Esophagus mucosa (tissue), 1 donor: Measurements from ENCODE around the gene INTS6. TPM values are rescaled to one million over a fixed set of nuclear protein-coding genes. Genes with fewer than 3 reads are reported as not detected.
A peak's percentile ranks its signal among the peaks of the same experiment; 100 is the strongest.

Source experiments
- ATAC-seq: fragments of 200-7000 bp; cut with Tn5 transposase; one replicate; pipeline ENCODE4 v1.9.1; 2020
- total RNA-seq: library from RNA; stranded (reverse); gene quantifications from one replicate; pipeline ENCODE4 v1.2.4, GENCODE V29; 2023
- donor health status: DM: yes; HTN: yes; CAD: no.

INTS6 gene, protein sequence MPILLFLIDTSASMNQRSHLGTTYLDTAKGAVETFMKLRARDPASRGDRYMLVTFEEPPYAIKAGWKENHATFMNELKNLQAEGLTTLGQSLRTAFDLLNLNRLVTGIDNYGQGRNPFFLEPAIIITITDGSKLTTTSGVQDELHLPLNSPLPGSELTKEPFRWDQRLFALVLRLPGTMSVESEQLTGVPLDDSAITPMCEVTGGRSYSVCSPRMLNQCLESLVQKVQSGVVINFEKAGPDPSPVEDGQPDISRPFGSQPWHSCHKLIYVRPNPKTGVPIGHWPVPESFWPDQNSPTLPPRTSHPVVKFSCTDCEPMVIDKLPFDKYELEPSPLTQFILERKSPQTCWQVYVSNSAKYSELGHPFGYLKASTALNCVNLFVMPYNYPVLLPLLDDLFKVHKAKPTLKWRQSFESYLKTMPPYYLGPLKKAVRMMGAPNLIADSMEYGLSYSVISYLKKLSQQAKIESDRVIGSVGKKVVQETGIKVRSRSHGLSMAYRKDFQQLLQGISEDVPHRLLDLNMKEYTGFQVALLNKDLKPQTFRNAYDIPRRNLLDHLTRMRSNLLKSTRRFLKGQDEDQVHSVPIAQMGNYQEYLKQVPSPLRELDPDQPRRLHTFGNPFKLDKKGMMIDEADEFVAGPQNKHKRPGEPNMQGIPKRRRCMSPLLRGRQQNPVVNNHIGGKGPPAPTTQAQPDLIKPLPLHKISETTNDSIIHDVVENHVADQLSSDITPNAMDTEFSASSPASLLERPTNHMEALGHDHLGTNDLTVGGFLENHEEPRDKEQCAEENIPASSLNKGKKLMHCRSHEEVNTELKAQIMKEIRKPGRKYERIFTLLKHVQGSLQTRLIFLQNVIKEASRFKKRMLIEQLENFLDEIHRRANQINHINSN
- total RNA-seq: 26.5 TPM

DNA sequence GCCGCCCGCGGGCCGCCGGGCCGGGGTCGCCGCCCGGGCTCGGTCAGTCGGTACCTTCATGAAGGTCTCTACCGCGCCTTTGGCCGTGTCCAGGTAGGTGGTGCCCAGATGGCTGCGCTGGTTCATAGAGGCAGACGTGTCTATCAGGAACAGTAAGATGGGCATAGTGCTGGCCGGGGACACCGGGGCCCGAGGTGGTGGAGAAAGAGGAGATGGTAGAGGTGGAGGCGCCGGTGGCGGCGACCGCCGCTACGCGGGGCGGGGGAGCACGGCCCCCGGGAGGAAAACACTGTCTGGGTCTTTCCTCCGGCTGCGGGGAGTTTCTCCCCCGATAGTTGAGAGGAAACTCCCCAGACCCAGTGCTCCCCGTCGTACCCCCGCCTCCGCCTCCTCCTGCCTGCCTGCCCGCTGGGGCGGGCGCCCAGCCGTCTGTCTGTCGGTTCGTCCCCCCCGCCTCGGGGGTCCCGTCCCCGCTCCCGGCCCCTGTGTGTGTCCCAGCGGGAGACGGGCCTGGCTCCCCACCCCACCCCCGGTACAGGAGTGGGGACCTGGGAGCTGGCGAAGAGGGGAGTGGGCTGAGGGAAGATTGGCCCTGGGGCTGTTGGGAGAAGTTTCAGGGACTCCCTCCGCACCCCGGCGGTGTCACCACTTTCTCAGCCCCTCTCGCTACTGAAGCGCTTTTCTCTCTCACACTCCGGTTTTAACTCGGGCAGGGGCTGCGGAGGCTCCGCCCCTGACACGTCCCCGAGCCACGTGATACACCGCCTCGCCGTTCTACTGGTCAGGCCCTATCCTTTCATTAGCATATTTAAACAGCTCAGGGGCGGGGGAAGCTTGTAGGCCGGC, at the start of gene INTS6:
Gene INTS6, minus strand, starts transcription at position 676 of the 846 bp plus-strand sequence. Its CDS starts 511 bp downstream, at position 165.
- peak; percentile 95 for ATAC-seq

DNA sequence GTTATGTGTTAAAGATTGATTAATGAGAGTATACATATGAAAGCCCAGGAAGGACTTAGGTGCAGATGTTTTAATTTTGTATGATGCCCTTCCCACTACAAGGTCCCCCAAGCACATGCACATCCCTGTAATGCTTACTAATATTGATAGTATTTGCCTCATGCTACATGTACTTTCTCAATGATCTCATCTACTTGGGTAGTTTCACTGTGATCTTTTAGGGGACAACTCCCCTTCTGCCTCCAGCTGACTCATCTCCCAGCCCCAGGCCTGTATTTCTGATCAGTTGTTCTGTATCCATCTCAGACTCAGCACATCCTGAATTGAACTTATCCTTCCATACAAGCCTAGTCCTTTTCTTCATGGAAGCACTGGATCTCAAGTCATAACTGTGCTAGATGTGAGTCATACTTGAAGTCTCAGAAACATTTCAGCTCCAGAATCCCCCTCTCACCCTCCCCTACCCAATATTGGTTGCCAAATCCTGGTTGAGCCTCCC, 49.4 kb upstream of the INTS6 start:
- no peak for ATAC-seq

DNA sequence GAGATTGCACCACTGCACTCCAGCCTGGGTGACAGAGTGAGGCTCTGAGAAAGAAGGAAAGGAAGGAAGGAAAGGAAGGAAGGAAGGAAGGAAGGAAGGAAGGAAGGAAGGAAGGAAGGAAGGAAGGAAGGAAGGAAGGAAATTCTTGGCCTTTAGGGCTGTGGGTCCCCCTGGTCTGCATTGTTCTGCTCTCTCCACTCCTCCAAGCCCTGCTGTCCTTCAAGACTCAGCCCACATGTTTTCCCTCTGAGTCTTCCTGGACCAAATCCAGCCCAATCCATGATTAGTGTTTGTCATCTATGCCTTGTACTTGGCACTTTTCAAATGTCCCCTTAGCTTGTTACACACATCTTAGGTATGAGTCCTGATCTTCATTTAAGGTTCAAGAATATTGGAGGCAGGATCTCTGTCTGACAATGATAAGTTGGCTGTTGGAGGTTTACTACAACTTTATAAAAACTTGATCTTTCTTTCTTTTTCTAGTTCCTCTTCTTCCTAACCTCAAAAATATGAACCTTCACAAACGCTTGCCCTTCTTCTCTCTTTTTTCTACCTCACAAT, 48.8 kb upstream of the INTS6 start:
- no peak for ATAC-seq

DNA sequence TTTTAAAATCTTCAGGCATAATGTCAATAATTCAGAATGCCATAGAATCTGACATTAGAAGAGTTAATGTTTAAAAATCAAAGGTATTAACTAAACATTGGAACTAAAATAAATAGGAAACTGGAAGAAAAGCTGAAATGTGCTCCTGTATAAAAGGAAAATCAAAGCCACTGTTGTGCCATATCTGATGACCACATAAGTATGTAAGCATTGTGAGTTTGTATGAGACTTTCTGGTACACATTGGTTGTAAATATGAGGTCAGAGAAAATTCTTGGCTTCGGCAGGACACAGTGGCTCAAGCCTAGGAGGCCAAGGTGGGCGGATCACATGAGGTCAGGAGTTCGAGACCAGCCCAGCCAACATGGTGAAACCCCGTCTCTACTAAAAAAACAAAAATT, 48.3 kb upstream of the INTS6 start:
- no peak for ATAC-seq

DNA sequence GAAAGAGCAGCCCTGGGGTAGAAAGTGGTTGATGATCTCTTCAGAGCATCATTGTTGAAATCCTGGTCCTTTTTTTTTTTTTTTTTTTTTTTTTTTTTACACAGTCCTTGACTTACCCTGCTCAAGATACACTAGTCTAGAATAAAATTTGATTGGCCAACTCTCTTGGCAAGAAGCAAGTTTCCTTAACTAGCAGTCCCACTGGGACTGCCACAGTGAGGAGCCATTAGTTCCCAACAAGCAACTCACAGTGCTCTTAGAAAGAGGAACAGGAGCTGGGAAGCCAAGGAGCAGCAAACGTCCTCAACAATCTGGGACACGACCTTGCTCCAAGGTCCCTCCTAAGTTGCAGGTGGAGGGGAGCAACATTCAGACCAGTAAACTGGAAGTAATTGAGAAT, 47.9 kb upstream of the INTS6 start:
- no peak for ATAC-seq

DNA sequence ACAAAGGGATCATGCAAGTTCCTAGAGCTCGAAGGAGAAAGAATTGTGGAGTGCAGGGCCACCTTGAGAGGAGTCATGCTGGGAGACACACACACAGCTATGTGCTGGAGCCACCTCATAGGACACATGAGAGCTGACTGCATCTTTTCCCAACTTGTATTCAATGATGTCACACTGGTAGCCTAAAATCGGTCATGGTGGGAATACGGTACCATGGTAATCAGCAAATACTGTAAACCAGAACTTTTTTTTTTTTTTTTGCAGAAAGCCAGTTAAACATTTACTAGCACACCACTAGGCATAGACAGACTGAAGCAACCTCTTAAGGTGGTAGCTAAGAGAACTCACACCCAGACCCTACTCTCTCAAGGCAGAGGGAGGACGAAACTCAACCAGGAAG, 47.0 kb upstream of the INTS6 start:
- ATAC-seq: no peak

DNA sequence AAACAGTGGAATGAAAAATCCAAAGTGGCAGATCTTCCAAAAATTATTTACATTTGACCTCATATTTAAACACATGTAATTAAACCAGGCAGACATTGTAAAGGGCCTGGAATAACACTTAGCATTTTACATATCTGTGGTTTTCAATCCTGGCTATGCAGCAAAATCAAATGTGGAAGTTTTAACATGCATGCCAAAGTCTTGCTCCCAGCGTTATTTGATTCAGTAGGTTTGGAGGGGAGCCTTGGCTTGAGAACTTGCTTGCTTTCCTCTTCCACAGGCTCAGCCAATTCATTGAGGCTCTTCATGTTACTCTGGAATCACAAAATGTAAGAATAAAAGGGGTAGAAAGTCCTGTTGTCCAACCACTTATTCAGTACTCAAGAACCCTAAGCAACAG, 42.5 kb upstream of the INTS6 start:
- no peak for ATAC-seq

DNA sequence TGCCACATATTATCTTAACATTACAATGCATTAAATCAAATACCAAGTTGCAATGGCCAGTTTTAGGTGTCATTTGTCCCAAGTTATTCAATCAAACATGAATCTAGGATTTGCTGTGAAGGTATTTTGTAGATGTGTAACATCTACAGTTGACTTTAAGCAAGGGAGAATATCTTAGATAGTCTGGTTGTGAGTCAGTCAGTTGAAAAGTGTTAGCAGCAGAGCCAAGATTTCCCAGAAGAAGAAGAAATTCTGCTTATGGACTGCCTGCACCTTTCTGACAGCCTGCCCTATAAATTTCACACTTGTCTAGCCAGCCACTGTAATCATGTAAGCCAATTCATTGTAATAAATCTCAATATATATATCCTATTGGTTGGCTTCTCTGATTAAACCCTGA, 41.3 kb upstream of the INTS6 start:
- no peak for ATAC-seq

DNA sequence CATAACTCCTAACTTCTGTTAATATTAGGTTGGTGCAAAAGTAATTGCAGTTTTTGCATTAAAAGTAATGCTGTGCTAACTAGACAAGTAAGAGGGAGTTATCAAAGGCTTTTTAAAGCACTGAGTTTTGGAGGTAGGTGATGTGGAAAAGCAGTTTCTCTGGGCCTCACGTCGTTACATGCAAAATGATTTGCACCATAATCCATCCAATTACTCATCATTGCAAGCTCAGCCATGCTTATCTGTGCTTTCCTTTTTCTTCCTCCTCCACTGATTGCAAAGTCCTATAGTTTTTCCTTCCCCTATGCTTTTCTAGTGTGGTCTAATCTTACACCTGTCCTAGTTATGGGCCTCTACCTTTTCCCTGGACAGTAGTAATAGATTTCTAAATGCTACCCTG, 35.4 kb upstream of the INTS6 start:
- peak; percentile 89 for ATAC-seq

DNA sequence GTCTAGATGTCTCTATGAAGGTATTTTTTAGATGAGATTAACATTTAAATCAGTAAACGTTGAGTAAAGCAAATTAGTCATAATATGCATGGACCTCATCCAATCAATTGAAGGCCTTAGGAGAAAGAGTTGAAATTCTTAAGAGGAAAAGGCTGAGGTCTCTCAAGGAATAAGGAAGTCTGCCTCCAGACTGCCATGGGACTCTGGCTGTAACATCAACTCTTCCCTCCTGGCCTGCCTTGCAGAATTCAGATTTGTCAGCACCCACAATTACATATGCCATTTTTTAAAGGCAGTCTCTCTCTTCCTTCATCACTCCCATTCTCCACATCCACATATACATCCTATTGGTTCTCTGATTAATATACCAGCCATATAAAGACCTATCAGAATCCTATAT, 28.8 kb upstream of the INTS6 start:
- no peak for ATAC-seq

DNA sequence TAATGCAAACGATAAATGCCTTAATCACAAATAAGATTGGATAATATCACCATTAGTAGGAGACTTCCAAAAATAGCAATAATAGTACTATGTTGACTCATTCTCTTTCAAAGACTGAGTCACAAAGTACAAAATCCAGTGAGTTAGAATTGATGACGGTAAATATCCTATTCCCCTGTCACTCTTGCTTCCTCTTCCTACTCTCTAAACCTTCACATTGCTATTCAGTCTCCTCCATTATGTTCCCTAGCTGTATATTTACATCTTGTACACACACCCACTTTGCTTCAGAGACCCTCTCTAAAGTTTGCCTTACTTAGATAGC, 26.3 kb upstream of the INTS6 start:
- peak; percentile 85 for ATAC-seq

DNA sequence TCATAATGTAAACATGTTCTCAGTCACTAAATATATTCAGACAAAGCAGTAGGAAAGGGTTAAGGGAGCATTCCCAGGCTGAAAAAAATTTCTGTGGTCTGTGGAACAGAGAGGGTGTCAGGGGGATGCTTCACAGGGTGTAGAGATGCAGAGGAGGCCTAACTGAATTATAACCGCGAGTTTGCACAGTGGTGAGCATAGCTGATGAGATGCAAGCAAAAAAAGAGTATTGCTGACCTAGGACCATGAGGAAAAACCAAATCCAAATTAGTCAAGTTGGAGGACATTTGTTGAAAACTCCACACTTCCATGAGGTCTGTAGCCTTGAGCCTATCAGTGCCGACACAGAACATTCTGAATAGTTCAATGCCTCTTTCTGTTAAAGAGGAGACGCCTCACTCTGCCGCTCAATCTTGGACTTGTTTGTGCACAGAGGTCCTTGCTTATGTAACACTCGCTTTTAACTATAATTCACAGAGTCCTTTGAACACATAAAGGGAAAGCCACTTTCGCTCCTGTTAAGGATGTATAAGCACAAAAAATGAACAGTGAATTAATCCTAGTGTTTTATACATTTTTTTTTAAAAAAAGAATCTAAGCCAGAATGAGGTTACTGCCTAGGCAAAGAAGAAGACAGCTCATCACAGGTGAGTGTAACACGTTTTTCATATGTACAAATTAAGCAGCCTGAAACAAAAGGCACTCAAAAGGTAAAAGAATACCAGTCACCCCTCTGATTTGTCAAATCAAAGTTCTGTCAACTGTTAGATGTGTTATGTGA, 25.8 kb upstream of the INTS6 start:
- no peak for ATAC-seq

DNA sequence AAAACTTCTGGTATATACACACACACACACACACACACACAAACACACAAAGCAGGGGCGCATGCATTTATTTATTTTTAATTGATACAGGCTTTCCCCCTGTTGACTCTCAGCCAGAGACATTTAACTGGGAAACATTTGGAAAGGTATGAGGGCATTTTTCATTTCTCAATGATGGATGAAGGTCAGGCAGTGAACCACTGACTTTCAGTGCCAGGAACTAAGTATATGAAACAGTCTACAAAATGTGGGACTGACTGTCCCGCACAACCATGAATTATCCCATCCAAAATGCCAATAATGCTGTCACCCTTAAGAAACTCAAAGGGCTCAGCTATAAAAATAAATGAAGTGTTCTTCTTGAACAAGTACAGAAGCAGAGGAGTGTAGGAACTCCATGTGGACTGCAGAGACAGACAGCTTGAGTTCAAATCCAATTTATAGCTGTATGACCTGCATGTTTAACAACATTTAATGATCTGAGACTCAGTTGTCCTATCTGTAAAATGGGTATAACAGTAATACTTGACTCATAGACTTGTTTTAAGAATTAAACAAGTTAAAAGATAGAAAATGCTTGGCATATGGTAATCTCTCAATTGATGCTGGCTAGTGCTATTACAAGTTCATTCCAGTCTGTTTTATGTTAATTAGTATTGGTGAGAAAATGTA, 25.0 kb upstream of the INTS6 start:
- ATAC-seq: no peak

DNA sequence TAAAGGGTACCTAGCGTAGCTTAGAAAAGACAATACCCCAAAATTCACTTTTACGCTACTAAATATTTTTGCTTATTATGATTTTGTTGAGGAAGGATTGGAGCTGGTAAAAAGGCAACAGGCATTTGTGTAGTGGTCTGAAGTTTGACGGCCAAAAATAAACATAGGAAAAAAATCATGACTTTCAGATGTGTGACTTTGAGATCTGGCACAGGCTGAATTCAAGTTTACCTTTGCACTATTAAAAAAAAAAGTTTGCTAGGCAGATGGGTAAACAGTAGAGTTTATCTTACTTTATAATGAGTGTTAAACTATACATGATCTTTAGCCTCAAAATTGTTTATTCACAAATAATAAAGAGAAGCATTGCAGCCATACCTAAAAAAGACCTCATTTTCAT, 24.3 kb upstream of the INTS6 start:
- no peak for ATAC-seq

DNA sequence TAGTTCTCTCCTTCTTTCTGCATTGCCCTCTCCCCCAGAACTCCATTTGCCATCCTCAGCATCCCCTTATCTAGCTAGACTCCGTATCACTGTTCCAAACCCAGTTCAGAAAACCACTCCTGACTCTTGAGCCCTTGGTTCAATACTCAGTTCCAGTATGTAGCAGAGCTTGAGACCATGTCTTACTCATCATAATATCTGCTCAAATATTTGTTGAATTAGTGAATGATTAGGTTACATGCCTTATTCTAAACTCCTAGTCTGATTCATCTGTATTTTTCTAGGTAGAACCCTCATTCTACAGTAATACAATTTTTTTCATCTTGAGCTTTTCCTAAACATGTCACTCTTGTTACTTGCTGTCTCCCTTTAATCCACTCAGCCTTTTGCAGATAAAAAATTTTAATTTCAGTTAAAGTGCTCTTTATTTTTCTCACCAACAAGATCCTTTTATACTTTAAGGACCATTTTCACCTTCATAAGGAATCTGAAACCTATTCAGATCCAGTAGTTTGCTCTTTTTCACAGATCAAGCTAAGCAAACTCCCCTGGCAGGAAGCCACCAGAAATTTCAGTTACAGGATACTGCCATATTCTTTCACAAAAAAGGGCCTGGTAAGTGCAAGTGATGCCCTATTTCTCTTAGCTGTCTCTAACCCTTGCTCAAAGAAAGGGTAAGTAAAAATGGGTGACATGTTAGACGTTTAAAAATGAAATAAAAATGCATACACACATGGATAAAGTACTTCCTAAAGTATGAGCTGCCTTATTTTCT, 23.1 kb upstream of the INTS6 start:
- no peak for ATAC-seq

DNA sequence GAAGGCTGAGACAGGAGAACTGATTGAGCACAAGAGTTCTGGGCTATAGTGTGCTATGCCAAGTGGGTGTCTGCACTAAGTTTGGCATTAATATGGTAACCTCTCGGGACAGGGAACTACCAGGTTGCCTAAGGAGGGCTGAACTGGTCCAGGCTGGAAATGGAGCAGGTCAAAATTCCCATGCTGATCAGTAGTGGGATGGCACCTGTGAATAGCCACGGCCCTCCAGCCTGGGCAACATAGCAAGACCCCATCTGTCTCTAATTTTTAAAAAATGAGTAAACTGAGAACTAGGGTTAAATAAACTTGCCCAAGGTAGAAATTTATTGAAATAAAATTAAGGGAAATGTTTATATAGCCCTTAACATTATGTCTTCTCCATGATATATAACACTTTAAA, 17.0 kb upstream of the INTS6 start:
- ATAC-seq: no peak

DNA sequence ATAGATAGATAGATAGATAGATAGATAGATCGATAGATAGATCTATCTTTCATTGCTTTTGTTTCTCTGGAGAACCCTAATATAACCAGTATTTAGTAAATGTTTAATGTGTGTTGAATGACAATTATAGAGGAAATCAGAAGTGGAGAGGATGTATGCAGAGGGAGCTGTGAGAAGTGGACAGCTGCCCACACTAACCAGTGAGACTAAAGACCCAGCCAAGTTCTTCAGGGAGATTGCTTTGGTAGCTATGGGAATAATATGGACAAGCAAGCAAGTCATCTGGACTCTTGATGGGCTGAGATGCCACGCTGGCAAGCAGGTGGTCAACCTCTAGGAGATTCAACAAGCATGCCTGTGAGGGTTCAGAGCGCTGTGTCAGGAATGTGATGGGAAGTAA, 14.9 kb upstream of the INTS6 start:
- no peak for ATAC-seq

DNA sequence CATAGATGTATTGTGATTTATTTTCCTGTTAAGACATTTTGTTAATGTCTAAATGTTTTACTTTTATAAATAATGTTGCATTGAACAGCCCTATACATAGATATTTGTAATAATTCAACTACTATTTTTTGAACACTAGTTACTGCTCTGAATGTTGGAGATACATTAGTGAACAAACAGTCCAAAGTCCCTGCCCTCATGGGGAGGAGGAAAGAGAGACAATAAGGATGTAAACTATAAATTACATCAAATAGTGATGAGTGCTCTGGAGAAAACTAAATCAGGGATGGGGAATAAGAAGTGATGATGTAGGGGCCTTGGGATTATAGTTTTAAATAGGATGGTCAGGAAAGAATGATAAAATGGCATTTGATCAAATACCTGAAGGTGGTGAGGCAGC, 12.3 kb upstream of the INTS6 start:
- ATAC-seq: no peak

DNA sequence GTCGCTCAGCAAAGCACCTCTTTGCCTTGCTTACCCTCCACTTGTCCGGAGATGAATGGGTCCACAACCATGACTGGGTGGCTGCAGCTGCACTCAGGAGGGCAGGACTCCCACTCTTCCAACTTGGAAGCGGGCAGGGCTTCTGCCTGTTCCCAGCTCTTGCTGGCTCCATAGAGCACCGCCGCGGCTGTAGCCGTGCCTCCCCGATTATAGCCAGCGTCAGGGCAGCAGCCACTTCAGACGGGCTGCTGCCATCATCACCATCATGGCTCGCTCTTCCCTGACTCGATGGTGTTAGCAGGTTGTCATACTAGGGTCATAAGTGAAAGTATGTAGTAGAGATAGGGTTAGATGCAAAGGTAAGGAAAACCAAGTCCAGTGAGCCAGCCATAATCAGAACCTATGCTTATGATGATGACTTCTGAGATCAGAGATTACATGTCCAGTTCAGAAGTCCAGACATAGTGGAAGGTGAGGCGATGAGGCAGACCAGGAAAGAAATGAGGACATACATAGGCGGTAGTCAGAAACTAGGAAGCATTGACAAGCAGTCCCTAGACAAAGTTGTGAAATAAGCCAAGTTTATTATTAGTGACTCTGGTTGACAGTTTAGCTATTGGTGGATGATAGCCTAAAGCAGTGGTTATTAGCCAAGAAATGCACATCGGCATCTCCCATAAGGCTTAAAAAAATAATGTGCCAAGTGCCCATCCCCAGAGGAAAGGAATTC, 4.4 kb upstream of the INTS6 start:
- ATAC-seq: no peak

DNA sequence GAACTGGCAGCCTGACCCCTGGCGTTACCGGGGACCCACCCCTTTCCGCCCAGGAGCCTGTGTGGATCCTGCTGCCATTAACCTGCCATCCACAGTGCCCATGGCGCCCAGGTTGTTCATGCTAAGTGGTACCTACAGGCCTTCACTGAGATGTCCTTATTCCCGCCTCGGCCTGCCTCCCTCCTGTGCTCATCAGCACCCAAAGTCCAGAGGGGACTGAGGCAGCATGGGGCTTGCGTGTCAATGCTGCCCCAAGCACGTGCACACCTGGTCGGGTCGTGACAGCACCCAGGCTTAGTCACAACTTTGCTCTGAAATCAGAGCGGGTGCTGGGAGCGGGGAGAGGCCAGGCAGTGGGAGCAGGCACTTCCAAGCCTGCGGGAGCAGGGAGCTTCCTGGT, 3.7 kb upstream of the INTS6 start:
- ATAC-seq: no peak
